Activated naive CD4-positive, alpha-beta T cell treated with anti-CD3 and anti-CD28 coated beads, Interleukin-2, amount 50 U/mL, for 24 hours (primary cell): ENCODE measurements around the gene GAK.

Experiments used
- H3K27ac Mint-ChIP-seq: one replicate; pipeline ENCODE4 v1.8.0; 2021; ENCODE audit warnings: mild to moderate bottlenecking, mixed read lengths
- H3K27me3 Mint-ChIP-seq: one replicate; pipeline ENCODE4 v1.8.0; 2021; ENCODE audit warnings: mixed read lengths
- H3K36me3 Mint-ChIP-seq: one replicate; pipeline ENCODE4 v1.8.0; 2021; ENCODE audit warnings: mixed read lengths
- H3K4me1 Mint-ChIP-seq: one replicate; pipeline ENCODE4 v1.8.0; 2021; ENCODE audit warnings: mixed read lengths
- H3K4me3 Mint-ChIP-seq: one replicate; pipeline ENCODE4 v1.8.0; 2021; ENCODE audit warnings: mild to moderate bottlenecking, mixed read lengths
- H3K9me3 Mint-ChIP-seq: one replicate; pipeline ENCODE4 v1.8.0; 2021; ENCODE audit warnings: mixed read lengths

GAK gene

DNA sequence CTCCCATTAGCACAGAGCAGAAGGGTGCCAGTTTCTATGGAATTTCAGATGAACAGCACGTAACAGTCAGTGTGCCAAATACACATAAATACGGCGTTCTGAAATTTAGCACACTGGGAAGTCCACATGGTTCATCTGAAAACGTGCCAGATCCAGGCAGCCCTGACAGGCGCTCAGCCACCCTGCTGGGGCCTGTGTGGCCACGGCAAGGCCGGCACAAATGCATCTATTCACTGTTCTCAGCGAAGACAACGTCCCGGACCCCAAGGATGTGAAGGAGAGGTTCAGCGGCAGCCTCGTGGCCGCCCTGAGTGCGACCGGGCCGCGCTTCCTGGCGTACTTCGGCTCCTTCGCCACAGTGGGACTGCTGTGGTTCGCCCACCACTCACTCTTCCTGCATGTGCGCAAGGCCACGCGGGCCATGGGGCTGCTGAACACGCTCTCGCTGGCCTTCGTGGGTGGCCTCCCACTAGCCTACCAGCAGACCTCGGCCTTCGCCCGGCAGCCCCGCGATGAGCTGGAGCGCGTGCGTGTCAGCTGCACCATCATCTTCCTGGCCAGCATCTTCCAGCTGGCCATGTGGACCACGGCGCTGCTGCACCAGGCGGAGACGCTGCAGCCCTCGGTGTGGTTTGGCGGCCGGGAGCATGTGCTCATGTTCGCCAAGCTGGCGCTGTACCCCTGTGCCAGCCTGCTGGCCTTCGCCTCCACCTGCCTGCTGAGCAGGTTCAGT is 25.6 kb upstream of the GAK start:
- no peaks in the 10 kb centered on the region for H3K9me3 Mint-ChIP-seq
- no peak overlapping the region for H3K27ac Mint-ChIP-seq
- H3K4me3 Mint-ChIP-seq, result no peak overlapping the region
- peaks cover 4% of the 10 kb centered on the region for H3K36me3 Mint-ChIP-seq
- H3K4me1 Mint-ChIP-seq, result no peaks in the 10 kb centered on the region
- H3K27me3 Mint-ChIP-seq, result no peaks in the 10 kb centered on the region

- Mint-ChIP-seq H3K27ac (no peak overlapping the region), H3K36me3 (peaks cover 4% of the 10 kb centered on the region), H3K9me3 (no peaks in the 10 kb centered on the region)
These were observed 25.1 kb upstream of the GAK start for GRCh38 chr4:957231-957580.

GRCh38 chr4:956531-957230 is 24.6 kb upstream of the GAK start:
- Mint-ChIP-seq H3K4me1 (no peaks in the 10 kb centered on the region), H3K36me3 (peaks cover 4% of the 10 kb centered on the region), H3K9me3 (no peaks in the 10 kb centered on the region), H3K27me3 (no peaks in the 10 kb centered on the region), H3K27ac (no peak overlapping the region), H3K4me3 (no peak overlapping the region)

More at GRCh38 chr4:957231-957580, 25.1 kb upstream of the GAK start:
- no peaks in the 10 kb centered on the region for H3K4me1 Mint-ChIP-seq
- H3K27me3 Mint-ChIP-seq, result no peaks in the 10 kb centered on the region
- H3K4me3 Mint-ChIP-seq, result no peak overlapping the region

GRCh38 chr4:955931-956381 is 23.8 kb upstream of the GAK start:
- Mint-ChIP-seq H3K36me3 (peaks cover 4% of the 10 kb centered on the region), H3K27me3 (no peaks in the 10 kb centered on the region)

DNA sequence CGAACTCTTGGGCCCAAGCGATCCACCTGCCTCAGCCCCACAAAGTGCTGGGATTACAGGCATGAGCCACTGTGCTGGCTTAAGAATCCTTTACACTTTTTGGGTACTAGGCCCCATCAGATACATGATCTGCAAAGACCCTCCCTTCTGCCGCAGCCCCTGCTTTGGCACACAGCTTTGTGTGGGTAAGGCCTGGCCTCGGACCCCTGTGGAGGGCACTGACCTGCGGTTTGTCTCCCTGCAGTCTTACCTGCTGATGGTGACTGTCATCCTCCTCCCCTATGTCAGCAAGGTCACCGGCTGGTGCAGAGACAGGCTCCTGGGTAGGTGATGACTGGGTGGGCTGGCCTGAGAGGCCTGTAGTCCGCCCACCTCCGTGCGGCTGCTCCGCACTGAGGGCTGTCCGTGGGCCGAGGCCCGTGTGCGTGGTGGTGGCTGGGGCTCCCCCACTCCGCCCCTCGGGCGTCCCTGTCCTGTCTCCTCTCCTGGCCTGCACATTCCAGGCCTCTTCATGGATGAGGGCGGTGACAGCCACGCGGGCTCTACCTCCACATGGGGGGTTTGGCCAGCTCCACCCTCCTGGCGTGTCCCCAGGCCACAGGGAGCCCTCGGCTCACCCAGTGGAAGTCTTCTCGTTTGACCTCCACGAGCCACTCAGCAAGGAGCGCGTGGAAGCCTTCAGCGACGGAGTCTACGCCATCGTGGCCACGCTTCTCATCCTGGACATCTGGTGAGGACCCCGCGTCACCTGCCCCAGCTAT is 23.2 kb upstream of the GAK start:
- H3K36me3 Mint-ChIP-seq, result peaks cover 4% of the 10 kb centered on the region
- H3K4me1 Mint-ChIP-seq, result no peaks in the 10 kb centered on the region
- no peaks in the 10 kb centered on the region for H3K9me3 Mint-ChIP-seq
- no peak overlapping the region for H3K27ac Mint-ChIP-seq
- no peak overlapping the region for H3K4me3 Mint-ChIP-seq
- H3K27me3 Mint-ChIP-seq, result no peaks in the 10 kb centered on the region

More at GRCh38 chr4:955931-956381, 23.8 kb upstream of the GAK start:
- Mint-ChIP-seq H3K4me3 (no peak overlapping the region), H3K27ac (no peak overlapping the region), H3K9me3 (no peaks in the 10 kb centered on the region), H3K4me1 (no peaks in the 10 kb centered on the region)

DNA sequence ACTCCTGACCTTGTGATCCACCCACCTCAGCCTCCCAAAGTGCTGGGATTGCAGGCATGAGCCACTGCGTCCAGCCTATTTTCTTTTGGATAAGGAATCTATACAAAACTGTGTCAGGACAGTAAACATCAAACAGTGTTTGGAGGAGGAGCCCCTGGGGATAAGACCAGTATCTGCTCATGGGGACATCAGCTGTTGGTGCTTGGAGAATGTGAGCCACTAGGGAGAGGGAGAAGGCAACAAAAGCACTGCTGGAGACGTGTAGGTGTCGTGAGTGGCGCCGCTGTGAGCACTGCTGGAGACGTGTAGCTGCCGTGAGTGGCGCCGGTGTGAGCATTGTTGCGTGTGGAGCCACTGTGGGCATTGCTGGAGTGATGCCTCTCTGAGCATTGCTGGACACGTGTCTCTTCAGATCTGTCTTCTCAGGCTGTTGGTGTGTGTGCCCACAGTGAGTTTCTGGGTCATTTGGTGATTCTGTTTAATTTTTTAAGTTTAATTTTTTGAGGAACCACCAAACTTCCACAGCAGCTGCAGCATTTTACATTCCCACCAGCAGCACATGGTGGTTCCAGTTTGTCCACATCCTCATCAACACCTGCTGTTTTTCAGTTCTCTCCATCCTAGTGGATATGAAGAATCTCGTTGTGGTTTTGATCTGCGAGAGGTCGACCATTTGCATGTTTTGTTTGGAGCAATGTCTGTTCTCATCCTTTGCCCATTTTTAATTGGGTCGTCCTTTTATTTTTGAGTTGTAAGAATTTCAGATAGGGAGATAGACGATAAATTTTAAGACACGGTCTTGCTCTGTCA is 22.3 kb upstream of the GAK start:
- no peaks in the 10 kb centered on the region for H3K4me1 Mint-ChIP-seq
- no peak overlapping the region for H3K4me3 Mint-ChIP-seq
- H3K9me3 Mint-ChIP-seq, result no peaks in the 10 kb centered on the region
- H3K27ac Mint-ChIP-seq, result no peak overlapping the region
- H3K27me3 Mint-ChIP-seq, result no peaks in the 10 kb centered on the region
- peaks cover 4% of the 10 kb centered on the region for H3K36me3 Mint-ChIP-seq

GRCh38 chr4:953574-953915 is 21.4 kb upstream of the GAK start:
- peaks cover 4% of the 10 kb centered on the region for H3K36me3 Mint-ChIP-seq
- no peaks in the 10 kb centered on the region for H3K9me3 Mint-ChIP-seq
- no peak overlapping the region for H3K4me3 Mint-ChIP-seq
- H3K27me3 Mint-ChIP-seq, result no peaks in the 10 kb centered on the region
- H3K27ac Mint-ChIP-seq, result no peak overlapping the region
- no peaks in the 10 kb centered on the region for H3K4me1 Mint-ChIP-seq

DNA sequence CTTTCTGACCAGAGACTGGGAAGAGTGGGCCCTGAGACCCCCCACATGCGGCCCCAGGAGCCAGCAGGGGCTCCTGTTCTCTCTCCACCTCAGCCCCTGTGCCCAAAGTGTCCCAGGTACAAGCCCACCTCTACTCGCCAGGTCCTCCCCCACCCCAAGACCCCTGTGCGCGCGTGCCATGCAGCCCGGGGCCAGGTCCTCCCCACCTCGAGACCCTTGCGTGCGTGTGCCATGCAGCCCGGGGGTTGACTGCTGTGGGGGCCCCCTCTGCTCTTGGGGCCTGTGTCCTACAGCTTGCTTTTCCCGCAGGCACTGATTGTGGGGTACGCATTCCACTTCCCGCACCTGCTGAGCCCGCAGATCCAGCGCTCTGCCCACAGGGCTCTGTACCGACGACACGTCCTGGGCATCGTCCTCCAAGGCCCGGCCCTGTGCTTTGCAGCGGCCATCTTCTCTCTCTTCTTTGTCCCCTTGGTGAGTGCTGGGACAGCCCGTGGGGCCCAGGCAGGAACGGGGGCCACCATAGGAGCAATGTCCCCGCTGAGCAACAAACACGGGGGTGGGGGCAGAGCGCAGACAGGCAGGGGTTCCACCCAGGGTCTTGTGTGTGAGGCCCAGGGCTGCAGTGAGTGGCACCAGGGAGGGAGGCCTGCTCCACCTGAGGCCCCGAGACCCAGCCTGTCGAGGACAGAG is 20.9 kb upstream of the GAK start:
- no peak overlapping the region for H3K27ac Mint-ChIP-seq
- peaks cover 4% of the 10 kb centered on the region for H3K36me3 Mint-ChIP-seq
- no peaks in the 10 kb centered on the region for H3K4me1 Mint-ChIP-seq
- no peaks in the 10 kb centered on the region for H3K27me3 Mint-ChIP-seq
- H3K9me3 Mint-ChIP-seq, result no peaks in the 10 kb centered on the region
- no peak overlapping the region for H3K4me3 Mint-ChIP-seq

DNA sequence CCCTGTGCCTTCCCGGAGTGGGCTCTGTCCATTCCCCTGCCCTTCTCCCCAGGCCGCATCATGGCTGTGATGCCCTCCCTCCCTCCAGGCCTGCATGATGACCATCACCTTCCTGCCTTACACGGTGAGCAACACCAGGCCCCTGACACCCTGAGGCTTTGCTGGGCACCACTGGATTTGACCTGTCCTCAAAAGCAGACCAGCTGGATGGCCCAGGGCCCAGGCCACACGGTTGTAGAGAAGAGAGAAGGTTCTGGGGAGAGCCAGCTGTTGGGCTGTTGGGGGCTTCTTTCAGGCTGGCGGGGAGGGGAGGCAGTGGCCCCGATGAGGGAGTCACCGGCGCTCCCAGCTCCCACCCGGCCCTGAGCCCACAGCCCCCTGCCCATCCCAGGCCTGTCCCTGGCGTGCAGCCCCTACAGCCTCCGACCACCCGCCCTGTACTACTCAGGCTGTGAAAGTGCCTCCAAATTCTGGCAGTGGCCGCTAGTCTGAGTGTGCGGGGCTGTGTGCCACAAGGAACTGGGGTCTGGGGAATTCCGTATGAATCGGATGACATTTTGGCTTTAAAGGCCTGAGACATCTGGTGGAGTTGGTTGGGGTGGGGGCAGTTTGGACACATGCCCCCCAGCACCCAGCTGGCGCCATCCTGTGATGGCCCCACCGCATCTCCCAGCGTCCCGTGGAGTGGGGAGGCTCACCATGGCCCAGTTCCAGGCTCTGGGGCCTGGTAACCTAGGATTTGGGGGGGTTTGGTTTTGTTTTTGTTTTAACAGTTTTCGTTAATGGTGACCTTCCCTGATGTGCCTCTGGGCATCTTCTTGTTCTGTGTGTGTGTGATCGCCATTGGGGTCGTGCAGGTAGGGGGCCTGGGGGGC is 19.7 kb upstream of the GAK start:
- no peak overlapping the region for H3K27ac Mint-ChIP-seq
- H3K4me1 Mint-ChIP-seq, result no peaks in the 10 kb centered on the region
- H3K9me3 Mint-ChIP-seq, result no peaks in the 10 kb centered on the region
- no peaks in the 10 kb centered on the region for H3K27me3 Mint-ChIP-seq
- no peak overlapping the region for H3K4me3 Mint-ChIP-seq
- H3K36me3 Mint-ChIP-seq, result peaks cover 4% of the 10 kb centered on the region

DNA sequence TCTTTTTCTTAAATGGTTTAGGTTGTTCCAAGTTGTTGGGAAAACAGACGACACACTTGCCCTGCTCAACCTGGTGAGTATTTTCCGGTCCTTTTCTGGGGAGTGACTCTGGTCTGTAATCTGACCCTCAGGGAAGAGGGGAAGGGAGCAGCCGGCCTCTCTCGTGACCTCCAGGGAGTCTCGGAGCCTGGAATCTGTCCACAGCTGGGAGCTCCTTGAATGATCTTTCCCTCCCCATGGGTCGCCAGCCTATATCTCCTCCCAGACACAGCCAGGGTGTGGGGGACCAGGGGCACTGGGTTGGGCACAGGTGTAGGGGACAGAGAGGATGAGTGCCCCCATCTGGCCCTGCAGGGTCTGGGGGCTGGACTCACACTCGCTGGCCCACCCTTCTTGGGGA is 19.1 kb upstream of the GAK start:
- H3K4me3 Mint-ChIP-seq, result no peak overlapping the region
- no peaks in the 10 kb centered on the region for H3K27me3 Mint-ChIP-seq
- H3K4me1 Mint-ChIP-seq, result peaks cover under 1% of the 10 kb centered on the region
- H3K36me3 Mint-ChIP-seq, result peaks cover 4% of the 10 kb centered on the region
- H3K27ac Mint-ChIP-seq, result no peak overlapping the region
- H3K9me3 Mint-ChIP-seq, result no peaks in the 10 kb centered on the region

- no peaks in the 10 kb centered on the region for H3K9me3 Mint-ChIP-seq
- no peak overlapping the region for H3K27ac Mint-ChIP-seq
- H3K27me3 Mint-ChIP-seq, result no peaks in the 10 kb centered on the region
- peaks cover 4% of the 10 kb centered on the region for H3K36me3 Mint-ChIP-seq
- H3K4me3 Mint-ChIP-seq, result no peak overlapping the region
- H3K4me1 Mint-ChIP-seq, result peaks cover 8% of the 10 kb centered on the region
These were observed 18.3 kb upstream of the GAK start for GRCh38 chr4:950136-951020.

DNA sequence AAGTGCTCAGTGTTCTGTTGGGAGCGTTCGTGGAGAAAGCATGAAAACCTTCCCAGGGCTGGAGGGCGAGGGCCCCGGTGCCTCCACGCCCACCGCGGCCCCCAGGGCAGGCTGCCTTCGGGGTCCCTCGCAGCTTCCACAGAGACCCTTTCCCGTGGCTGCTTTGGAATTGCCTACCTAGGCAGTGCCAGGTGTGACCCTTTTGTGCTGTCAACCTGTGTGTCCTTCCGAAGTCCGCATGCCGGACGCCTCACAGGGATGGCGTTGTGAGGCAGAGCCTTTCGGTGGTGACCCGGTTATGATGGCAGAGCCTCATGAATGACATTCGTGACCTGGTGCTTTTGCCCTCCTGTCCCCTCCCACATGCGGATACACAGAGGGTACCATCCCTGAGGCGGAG is 17.5 kb upstream of the GAK start:
- peaks cover 13% of the 10 kb centered on the region for H3K4me1 Mint-ChIP-seq
- H3K9me3 Mint-ChIP-seq, result no peaks in the 10 kb centered on the region
- H3K27ac Mint-ChIP-seq, result no peak overlapping the region
- peaks cover 3% of the 10 kb centered on the region for H3K36me3 Mint-ChIP-seq
- H3K4me3 Mint-ChIP-seq, result no peak overlapping the region
- H3K27me3 Mint-ChIP-seq, result no peaks in the 10 kb centered on the region

GRCh38 chr4:948936-949300 is 16.8 kb upstream of the GAK start:
- H3K4me1 Mint-ChIP-seq, result peaks cover 13% of the 10 kb centered on the region
- no peak overlapping the region for H3K27ac Mint-ChIP-seq
- H3K36me3 Mint-ChIP-seq, result no peaks in the 10 kb centered on the region
- H3K27me3 Mint-ChIP-seq, result no peaks in the 10 kb centered on the region
- no peaks in the 10 kb centered on the region for H3K9me3 Mint-ChIP-seq
- H3K4me3 Mint-ChIP-seq, result no peak overlapping the region
